ENCODE results near the gene MEMO1.

MEMO1 gene

DNA sequence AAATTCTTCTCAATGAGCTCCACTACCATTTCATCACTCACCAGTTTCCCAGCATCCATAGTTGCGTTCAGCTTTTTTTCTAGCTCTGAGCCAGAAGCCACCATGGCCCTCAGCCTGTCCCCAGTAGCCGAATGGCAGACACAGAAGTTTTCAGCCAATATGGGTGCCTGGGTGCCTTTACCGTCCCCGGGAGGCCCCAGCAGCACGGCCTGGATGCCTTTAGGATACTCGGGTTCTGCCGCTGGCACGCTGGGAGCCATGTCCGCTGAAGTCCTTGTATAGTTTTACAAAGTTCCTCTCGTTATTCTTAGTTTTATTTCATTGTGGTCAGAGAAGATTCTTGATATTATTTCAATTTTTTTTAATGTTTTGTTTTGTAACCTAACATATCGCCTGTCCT, 187.2 kb downstream of the MEMO1 start:
- no peak for DNase-seq (ENCODE audit: low read depth)

DNA sequence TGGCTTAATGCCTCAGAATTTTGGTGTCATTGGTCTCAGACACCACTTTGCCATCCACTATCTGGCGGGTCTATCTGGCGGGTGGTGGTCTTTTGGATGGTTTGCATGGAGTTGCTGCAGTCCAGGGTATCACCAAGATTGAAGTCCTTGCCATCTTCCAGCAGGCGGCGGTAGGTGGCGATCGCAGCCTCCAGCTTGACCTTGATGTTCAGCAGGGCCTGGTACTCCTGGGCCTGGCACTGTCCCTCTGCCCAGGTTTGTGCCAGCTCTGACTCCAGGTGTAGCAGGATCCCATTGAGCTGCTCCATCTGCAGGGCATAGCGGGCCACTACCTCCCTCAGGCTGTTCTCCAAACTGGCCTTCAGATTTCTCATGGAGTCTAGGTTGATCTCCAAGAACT, 188.2 kb downstream of the MEMO1 start:
- DNase-seq (ENCODE audit: low read depth): no peak

All from non-pigmented ciliary epithelial cell (primary cell).